Endothelial cell of umbilical vein (primary cell): ENCODE measurements around the gene ARHGEF10L. TPM values are rescaled to one million over a fixed set of nuclear protein-coding genes. Genes with fewer than 3 reads are reported as not detected.

Experiments
- BruUV-seq: library from RNA; stranded (reverse); fragments of 400-500 nt; replicated peaks from 2 replicates; lab custom pipeline; 2021; lab: Mats Ljungman, UMichigan
- CTCF ChIA-PET: fragments of 300-600, 350-600 bp; sonication (Branson Sonifier 250); formaldehyde crosslinking; loops from one replicate; lab custom pipeline; 2021; ENCODE audit warnings: antibody characterized with exemption, inconsistent platforms; lab: Charles Lee
- POLR2A ChIA-PET: fragments of 300-600, 350-600 bp; sonication (Branson Sonifier 250); formaldehyde crosslinking; loops from one replicate; lab custom pipeline; 2021; ENCODE audit warnings: antibody characterized with exemption, inconsistent platforms; lab: Charles Lee
- DNase-seq: peaks from one replicate; pipeline ENCODE4 v3.0.0-alpha.2; 2011; ENCODE audit warnings: low read depth, low spot score
- FAIRE-seq: peaks from 2 replicates; lab custom pipeline; 2011; peaks lifted over from hg19 to GRCh38; lab: Jason Lieb, UNC
- H2AFZ ChIP-seq: 2 replicates; pipeline ENCODE4 v1.6.0; 2012; ENCODE audit warnings: low read depth, low read length, control low read depth, inconsistent platforms
- H3K27ac ChIP-seq: 2 replicates; pipeline ENCODE4 v1.5.1; 2011; ENCODE audit warnings: low read depth, mild to moderate bottlenecking, control low read depth, low read length, moderate library complexity; ENCODE audit not compliant: insufficient read depth
- H3K27me3 ChIP-seq, 2 experiments: 2 replicates each; pipeline versions ENCODE4 v1.6.0 to v1.6.1; 2011; ENCODE audit warnings: low read length in 2 of 2, mixed read lengths in 1 of 2; ENCODE audit not compliant: control insufficient read depth in 2 of 2, insufficient read depth in 2 of 2
- H3K36me3 ChIP-seq, 2 experiments: 2 replicates in 1 of 2; 3 replicates in 1 of 2; pipeline ENCODE4 v1.5.1; 2011; ENCODE audit warnings: low read length in 2 of 2, mild to moderate bottlenecking in 1 of 2, moderate library complexity in 1 of 2; ENCODE audit not compliant: control insufficient read depth in 2 of 2, insufficient read depth in 2 of 2; ENCODE audit errors: extremely low read depth in 1 of 2
- H3K4me1 ChIP-seq: 3 replicates; pipeline ENCODE4 v1.5.1; 2011; ENCODE audit warnings: mild to moderate bottlenecking, low read length; ENCODE audit not compliant: control insufficient read depth, insufficient read depth; ENCODE audit errors: extremely low read depth
- H3K4me2 ChIP-seq: 2 replicates; pipeline ENCODE4 v1.6.1; 2011; ENCODE audit warnings: low read length, control low read depth, mixed read lengths; ENCODE audit not compliant: insufficient read depth
- H3K4me3 ChIP-seq, 3 experiments: fragments of 200-600 bp in 1 of 3; sonication (generic), shearing (Covaris generic) in 1 of 3; replicated peaks in 1 of 3; 2 replicates each; pipeline ENCODE4 v1.5.1; 2011 to 2016; ENCODE audit warnings: control low read depth in 3 of 3, low read length in 3 of 3, mild to moderate bottlenecking in 2 of 3, inconsistent platforms in 1 of 3, low read depth in 1 of 3, moderate library complexity in 1 of 3; ENCODE audit not compliant: insufficient read depth in 1 of 3
- H3K79me2 ChIP-seq: 2 replicates; pipeline ENCODE4 v1.6.0; 2012; ENCODE audit warnings: low read length, inconsistent platforms; ENCODE audit not compliant: control insufficient read depth, insufficient read depth
- H3K9ac ChIP-seq: replicated peaks from 2 replicates; pipeline ENCODE3; 2011; ENCODE audit warnings: low read length, control low read depth; ENCODE audit not compliant: insufficient read depth; ENCODE audit errors: extremely low read depth
- H3K9me1 ChIP-seq: replicated peaks from 3 replicates; pipeline ENCODE4 v1.6.0; 2011; ENCODE audit warnings: mild to moderate bottlenecking, low read length; ENCODE audit not compliant: control insufficient read depth, insufficient read depth; ENCODE audit errors: extremely low read depth
- H3K9me3 ChIP-seq: replicated peaks from 2 replicates; pipeline ENCODE4 v1.5.1; 2012; ENCODE audit warnings: low read length, inconsistent platforms; ENCODE audit not compliant: control insufficient read depth, insufficient read depth
- H4K20me1 ChIP-seq: replicated peaks from 2 replicates; pipeline ENCODE3; 2011; ENCODE audit warnings: mild to moderate bottlenecking, low read length; ENCODE audit not compliant: control insufficient read depth, insufficient read depth; ENCODE audit errors: extremely low read depth
- EZH2 ChIP-seq: IDR thresholded peaks from 2 replicates; pipeline ENCODE4 v1.6.1; 2012; ENCODE audit warnings: borderline replicate concordance, low read depth, mild to moderate bottlenecking, moderate library complexity, low read length, inconsistent platforms; ENCODE audit not compliant: severe bottlenecking
- FOS ChIP-seq: IDR thresholded peaks from 2 replicates; pipeline ENCODE4 v1.6.1; 2011; ENCODE audit warnings: mild to moderate bottlenecking, low read length, moderate library complexity, borderline replicate concordance; ENCODE audit not compliant: insufficient read depth
- GATA2 ChIP-seq: IDR thresholded peaks from 2 replicates; pipeline ENCODE4 v1.7.0; 2011; ENCODE audit warnings: low read depth, mild to moderate bottlenecking, moderate library complexity, mixed read lengths, low read length; ENCODE audit not compliant: insufficient read length, insufficient read depth
- JUN ChIP-seq: IDR thresholded peaks from 2 replicates; pipeline ENCODE4 v1.6.1; 2011; ENCODE audit warnings: borderline replicate concordance, low read depth; ENCODE audit not compliant: insufficient read length, insufficient read depth
- MAX ChIP-seq: IDR thresholded peaks from 2 replicates; pipeline ENCODE4 v1.6.1; 2011; ENCODE audit not compliant: insufficient read depth, insufficient read length
- MYC ChIP-seq: IDR thresholded peaks from one replicate; pipeline ENCODE4 v1.6.1; 2011; ENCODE audit warnings: mild to moderate bottlenecking, low read depth, low read length
- POLR2A ChIP-seq: IDR thresholded peaks from 2 replicates; pipeline ENCODE4 v1.6.1; 2012; ENCODE audit warnings: low read depth, mild to moderate bottlenecking, control low read depth, low read length
- POLR2AphosphoS5 ChIP-seq: IDR thresholded peaks from 2 replicates; pipeline ENCODE4 v1.6.1; 2012; ENCODE audit warnings: low read depth, mild to moderate bottlenecking, control low read depth, low read length, moderate library complexity; ENCODE audit not compliant: insufficient read depth
- dilution Hi-C: fragments of 300-500 bp; cut with MboI; formaldehyde crosslinking; loops from one replicate; pipeline ENCODE4 v1.15.0; 2019; ENCODE audit warnings: low sequenced_read_pairs; ENCODE audit not compliant: extremely low pct_ligation_motif_present
- intact Hi-C: fragments of 100-400 bp; cut with micrococcal nuclease; formaldehyde crosslinking; loops from one replicate; pipeline ENCODE4 v1.10.0; 2022
- polyA plus RNA-seq, 4 experiments: library from polyadenylated mRNA; depleted of rRNA in 3 of 4; stranded (reverse) in 3 of 4; unstranded in 1 of 4; fragments of >200 nt; gene quantifications; 2 replicates each; pipeline versions ENCODE4 v1.2.1 to v1.2.3, GENCODE V29; 2011 to 2012; ENCODE audit warnings: missing spikeins in 1 of 4
- total RNA-seq: library from RNA; stranded (reverse); gene quantifications from 2 replicates; pipeline ENCODE4 v1.2.3, GENCODE V29; 2021
- TF ChIP-seq, protein P1 (sequence below), 2 donors: IDR thresholded peaks; 1 replicate in 1 of 2; 2 replicates in 1 of 2; pipeline ENCODE4 v1.5.1; 2011; ENCODE audit warnings: low read length in 2 of 2, mild to moderate bottlenecking in 2 of 2, moderate library complexity in 2 of 2, control low read depth in 1 of 2, inconsistent platforms in 1 of 2, low read depth in 1 of 2; ENCODE audit not compliant: insufficient read depth in 1 of 2; ENCODE audit errors: extremely low read depth in 1 of 2

The ARHGEF10L gene
- total and polyA plus RNA-seq, 2 donors (not counting 3 experiments of a cell fraction or from before 2014, with no cell fraction given), result 1.9 to 5.2 TPM

GRCh38 chr1:17521946-17522612, 17.4 kb upstream of the ARHGEF10L start:
- ChIA-PET CTCF (interaction anchor here (0.9 to 1.0 kb wide), 2 partner anchors 19 kb away, joined by 3 read pairs; no protein-coding TSS in a partner anchor), POLR2A (no interaction called here)
- Histone ChIP-seq H3K4me2 (no peak overlapping the region), H3K27ac (no peak overlapping the region), H2AFZ (no peak overlapping the region), H3K36me3 (no peaks in the 10 kb centered on the region), H3K9me3 (no peaks in the 10 kb centered on the region), H3K79me2 (no peaks in the 10 kb centered on the region), H3K9ac (no peak overlapping the region), H4K20me1 (no peaks in the 10 kb centered on the region), H3K9me1 (no peaks in the 10 kb centered on the region), H3K4me1 (no peaks in the 10 kb centered on the region), H3K27me3 (no peaks in the 10 kb centered on the region), H3K4me3 (no peak overlapping the region)
- DNase-seq (no peak), FAIRE-seq (no peak)
- dilution Hi-C loops (no loop called here), intact Hi-C loops (no loop called here)
- BruUV-seq, result no TSS peak
- TF ChIP-seq POLR2AphosphoS5, result no peak
- TF ChIP-seq POLR2A, result no peak
- TF ChIP-seq EZH2, result no peak
- TF ChIP-seq, protein P1, sequence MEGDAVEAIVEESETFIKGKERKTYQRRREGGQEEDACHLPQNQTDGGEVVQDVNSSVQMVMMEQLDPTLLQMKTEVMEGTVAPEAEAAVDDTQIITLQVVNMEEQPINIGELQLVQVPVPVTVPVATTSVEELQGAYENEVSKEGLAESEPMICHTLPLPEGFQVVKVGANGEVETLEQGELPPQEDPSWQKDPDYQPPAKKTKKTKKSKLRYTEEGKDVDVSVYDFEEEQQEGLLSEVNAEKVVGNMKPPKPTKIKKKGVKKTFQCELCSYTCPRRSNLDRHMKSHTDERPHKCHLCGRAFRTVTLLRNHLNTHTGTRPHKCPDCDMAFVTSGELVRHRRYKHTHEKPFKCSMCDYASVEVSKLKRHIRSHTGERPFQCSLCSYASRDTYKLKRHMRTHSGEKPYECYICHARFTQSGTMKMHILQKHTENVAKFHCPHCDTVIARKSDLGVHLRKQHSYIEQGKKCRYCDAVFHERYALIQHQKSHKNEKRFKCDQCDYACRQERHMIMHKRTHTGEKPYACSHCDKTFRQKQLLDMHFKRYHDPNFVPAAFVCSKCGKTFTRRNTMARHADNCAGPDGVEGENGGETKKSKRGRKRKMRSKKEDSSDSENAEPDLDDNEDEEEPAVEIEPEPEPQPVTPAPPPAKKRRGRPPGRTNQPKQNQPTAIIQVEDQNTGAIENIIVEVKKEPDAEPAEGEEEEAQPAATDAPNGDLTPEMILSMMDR (IDR thresholded peaks at IDR 0.05; ENCODE audit: extremely low read depth in 1 of 2, insufficient read depth in 1 of 2, low read depth in 1 of 2, low read length in 2 of 2), result no peak
- no peak for TF ChIP-seq JUN
- no peak for TF ChIP-seq GATA2
- no peak for TF ChIP-seq MAX
- no peak for TF ChIP-seq MYC
- TF ChIP-seq FOS, result no peak
